RPMI7951 (cell line): ENCODE data around the gene DECR2. TPM values are rescaled to one million over a fixed set of nuclear protein-coding genes. Genes with fewer than 3 reads are reported as not detected.
"Not testable (repeated sequence)": the region's sequence is repeated elsewhere in the genome, so short reads cannot be mapped to it uniquely, and the experiment has no call there.

Experiments used
- DNase-seq: peaks from one replicate; pipeline ENCODE4 v3.0.0-alpha.2; 2012; ENCODE audit warnings: low read depth
- total RNA-seq: library from RNA; depleted of rRNA; stranded (reverse); fragments of >200 nt; shearing (Covaris generic); gene quantifications from 2 replicates; pipeline ENCODE4 v1.2.3, GENCODE V29; 2014

DECR2 gene
- total RNA-seq, 1 experiment from 2014 or later = 10.1 TPM

DNA sequence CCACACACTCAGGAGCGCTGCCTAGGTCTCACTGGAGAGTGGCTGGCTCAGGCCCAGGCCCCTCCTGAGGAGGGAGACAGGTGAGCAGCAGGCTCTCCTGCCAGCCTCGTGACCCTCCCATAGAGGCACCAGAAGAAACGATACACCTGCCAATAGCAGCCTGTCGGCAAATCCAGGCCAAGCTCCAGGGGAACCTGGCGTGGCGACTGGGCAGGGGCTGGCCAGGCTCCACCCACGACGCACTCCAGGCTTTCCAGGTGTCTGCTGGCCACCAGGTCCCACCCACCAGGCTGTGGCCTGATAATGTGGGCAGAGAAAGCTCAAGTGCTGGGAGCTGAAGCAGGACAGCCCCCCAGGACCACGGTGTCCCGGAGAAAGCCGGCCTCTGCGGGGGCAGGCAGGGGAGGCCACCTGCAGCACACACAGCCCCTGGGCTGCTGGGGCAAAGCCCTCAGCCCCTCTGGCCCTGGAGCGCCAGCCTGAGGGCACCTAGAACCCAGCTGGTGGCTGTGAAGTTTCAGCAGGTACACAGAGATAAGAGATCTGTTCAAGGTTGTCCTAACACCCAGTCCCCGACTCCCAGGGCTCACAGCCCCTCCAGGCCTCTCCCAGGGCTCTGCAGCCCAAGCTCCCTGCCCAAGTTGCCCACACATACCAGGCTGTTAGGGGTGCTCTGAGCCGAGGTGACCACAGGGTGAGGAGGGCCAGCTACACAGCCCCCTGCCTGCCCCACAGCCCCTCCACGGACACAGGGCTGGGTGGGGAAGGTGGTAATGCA lies 22.3 kb upstream of the DECR2 start:
- DNase-seq = no peak

- DNase-seq = no peak
Observed at GRCh38 chr16:379961-380761, 21.5 kb upstream of the DECR2 start.

- peak; percentile 13 for DNase-seq
Observed at GRCh38 chr16:380762-381011, 21.0 kb upstream of the DECR2 start.

DNA sequence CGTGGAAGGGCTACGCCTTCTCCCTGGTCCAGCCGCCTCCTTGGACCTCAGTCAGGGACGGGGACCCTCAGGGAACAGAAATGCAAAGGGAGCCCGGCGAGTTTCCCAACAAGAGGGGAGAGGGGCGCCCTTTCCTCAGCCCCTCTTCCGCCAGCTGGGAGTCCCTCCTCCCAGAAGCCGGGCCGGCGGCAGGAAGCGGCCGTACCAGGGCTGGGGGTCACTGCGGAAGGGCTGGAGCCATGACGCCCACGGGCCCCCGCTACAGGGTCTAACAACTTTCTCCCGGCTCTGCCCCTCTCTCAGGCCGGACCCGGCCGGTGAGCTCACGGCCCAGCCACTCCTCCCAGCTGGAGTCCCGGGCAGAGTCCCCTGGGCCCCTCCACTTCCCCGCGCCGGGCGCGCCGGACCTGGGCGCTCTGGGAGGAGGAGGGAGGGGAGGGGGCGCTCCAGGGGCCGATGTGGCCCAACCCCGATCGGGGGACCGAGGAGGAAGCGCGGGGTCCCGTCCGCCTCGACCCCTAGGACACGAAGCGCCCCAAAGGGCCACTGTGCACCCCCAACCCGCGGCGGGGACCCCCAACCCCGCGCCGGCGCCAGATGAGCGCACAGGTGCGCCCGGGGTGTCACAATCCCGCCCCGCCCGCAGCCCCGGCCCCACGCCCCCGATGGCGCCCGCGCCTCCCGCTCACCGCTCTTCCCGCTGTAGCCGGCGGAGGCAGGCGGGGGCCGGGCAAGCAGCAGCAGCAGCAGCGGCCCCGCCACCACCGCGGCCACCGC lies 20.5 kb upstream of the DECR2 start:
- DNase-seq = no peak

GRCh38 chr16:381789-382717 lies 19.6 kb upstream of the DECR2 start, which contains the start of gene PGAP6:
PGAP6 (minus strand) TSS chr16:381978; CDS start chr16:381821, 157 bp downstream.
- peak; percentile 49 for DNase-seq

- DNase-seq = no peak
Observed at GRCh38 chr16:383326-384051, 18.2 kb upstream of the DECR2 start.

GRCh38 chr16:386641-387156 lies 15.0 kb upstream of the DECR2 start:
- peak; percentile 59 for DNase-seq

- DNase-seq = not testable (repeated sequence)
Observed at GRCh38 chr16:387761-388666, 13.7 kb upstream of the DECR2 start.

GRCh38 chr16:389352-389751 lies 12.3 kb upstream of the DECR2 start:
- DNase-seq = no peak

DNA sequence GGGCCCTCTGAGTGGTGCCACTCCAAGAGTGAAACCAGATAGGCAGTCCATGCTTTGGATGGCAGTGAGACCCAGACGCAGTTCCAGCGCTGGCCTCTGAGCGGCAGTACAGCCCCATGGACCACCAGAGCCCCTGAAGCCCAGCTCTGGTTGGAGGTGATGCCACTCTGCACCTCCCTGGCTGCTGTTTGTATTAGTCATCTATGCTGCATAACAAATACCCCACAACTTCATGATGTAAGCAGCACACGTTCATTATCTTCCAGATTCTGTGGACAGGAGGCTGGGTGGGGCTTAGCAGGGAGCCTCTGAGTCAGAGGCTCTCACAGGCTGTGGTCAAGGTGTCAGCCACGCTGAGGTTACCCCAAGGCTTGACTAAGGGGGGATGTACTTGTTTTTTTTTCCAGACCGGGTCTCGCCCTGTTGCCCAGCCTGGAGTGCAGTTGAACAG lies 9.8 kb upstream of the DECR2 start:
- DNase-seq = peak; percentile 64

DNA sequence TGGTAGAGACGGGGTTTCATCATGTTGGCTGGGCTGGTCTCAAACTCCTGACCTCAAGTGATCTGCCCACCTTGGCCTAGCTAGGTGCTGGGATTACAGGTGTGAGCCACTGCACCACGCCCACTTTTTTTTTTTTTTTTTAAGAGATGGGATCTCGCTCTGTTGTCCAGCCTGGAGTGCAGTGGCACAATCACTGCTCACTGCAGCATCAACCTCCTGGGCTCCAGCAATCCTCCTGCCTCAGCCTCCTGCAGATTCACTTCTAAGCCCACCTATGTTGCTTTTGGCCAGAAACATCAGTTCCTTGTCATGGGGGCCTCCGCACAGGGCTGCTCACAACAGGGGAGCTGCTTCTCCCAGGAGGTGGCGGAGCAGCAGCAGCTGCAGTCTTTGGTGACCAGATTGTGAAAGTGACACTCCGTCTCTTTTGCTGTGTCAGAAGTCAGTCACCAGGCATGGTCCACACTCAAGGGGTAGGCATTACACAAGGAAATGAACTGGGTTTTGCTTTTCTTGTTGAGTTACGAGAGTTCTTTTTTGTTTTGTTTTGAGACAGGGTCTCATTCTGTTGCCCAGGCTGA lies 9.1 kb upstream of the DECR2 start:
- no peak for DNase-seq

DNA sequence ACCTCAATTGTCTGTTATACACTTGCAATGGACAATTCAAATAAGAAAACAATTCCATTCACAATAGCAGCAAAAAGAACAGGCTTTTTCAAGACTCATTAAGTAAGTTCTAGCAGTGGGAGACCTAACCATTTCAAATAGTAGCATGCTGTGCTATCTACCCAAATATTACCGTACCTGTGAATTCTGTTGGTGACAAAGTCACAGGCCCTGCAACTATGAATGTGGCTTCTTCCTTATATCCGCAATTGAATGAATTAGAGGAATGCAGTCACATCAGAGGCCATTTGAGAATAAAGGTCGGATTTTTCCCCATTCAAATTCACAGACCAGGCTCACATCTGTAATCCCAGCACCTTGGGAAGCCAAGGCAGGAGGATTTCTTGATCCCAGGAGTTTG lies 5.5 kb upstream of the DECR2 start:
- DNase-seq = no peak

DNA sequence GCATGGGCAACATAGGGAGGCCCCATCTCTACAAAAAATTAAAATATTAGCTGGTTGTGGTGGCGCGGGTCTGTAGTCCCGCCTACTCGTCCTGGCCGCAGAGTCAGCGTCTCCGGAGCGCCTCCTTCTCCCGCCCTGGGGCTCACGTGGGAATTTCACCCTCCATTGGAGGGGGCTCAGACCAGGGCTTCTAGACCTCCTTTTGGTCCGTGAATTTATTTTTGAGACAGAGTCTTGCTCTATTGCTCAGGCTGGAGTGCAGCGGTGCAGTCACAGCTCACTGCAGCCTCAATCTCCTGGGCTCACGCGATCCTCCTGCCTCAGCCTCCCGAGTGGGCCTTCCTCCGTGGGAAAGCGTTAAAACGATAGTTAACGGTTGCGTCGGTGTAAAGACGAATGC lies 5.1 kb upstream of the DECR2 start:
- peak; percentile 50 for DNase-seq

GRCh38 chr16:397135-397661 lies 4.5 kb upstream of the DECR2 start, which contains the start of gene NME4:
NME4 (plus strand) TSS chr16:397199; CDS start chr16:397223, 24 bp downstream.
- DNase-seq = peak; percentile 33

DNA sequence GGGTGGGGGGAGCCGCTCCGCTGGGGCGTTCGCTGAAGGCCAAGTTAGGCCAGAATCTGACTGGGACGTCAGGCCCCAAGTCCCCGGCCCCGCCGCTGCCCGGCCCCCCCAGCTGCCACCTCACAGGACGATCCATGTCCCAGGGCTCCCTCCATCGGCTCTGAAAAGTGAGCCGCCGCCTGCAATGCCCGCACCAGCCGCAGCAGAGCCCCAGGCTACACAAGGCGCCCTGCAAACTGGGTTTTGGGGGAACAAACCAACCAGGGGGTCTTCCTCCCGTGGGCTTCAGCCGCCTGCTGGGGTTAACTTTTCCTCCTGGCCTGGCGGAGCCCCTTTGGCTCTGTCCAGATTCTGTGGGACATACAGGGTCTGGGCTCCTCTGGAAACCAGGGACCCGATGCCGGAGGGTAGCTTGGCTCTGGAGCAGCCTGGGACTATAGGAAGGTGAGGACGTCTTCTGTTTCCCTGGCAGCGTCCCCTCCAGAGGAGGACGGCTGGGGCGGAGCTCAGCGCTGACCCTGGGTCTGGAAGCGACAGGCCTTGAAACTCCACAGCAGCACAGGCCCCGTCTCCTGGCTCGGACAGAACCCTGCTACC lies 3.9 kb upstream of the DECR2 start:
- DNase-seq = peak; percentile 58

GRCh38 chr16:398561-399339 lies 2.9 kb upstream of the DECR2 start:
- no peak for DNase-seq

- no peak for DNase-seq
Observed at GRCh38 chr16:399340-400019, 2.2 kb upstream of the DECR2 start.
